Astrocyte (in vitro differentiated cells and primary cell): ENCODE measurements around the gene IST1. TPM values are rescaled to one million over a fixed set of nuclear protein-coding genes. Genes with fewer than 3 reads are reported as not detected.
"Not testable (repeated sequence)": the region's sequence is repeated elsewhere in the genome, so short reads cannot be mapped to it uniquely, and the experiment has no call there.

ENCODE experiments used
- DNase-seq: peaks from one replicate; pipeline ENCODE4 v3.0.0-alpha.2; 2010; ENCODE audit warnings: low read depth
- FAIRE-seq: peaks from 2 replicates; lab custom pipeline; 2011; peaks lifted over from hg19 to GRCh38; lab: Jason Lieb, UNC
- H2AFZ ChIP-seq: 2 replicates; pipeline ENCODE4 v1.6.0; 2012; ENCODE audit warnings: low read depth, low read length, inconsistent platforms
- H3K27ac ChIP-seq: 2 replicates; pipeline ENCODE4 v1.5.1; 2011; ENCODE audit warnings: low read depth, low read length, inconsistent platforms
- H3K27me3 ChIP-seq: 2 replicates; pipeline ENCODE4 v1.6.0; 2011; ENCODE audit warnings: low read length, inconsistent platforms; ENCODE audit not compliant: insufficient read depth
- H3K36me3 ChIP-seq: 2 replicates; pipeline ENCODE4 v1.5.1; 2011; ENCODE audit warnings: low read length, inconsistent platforms; ENCODE audit not compliant: insufficient read depth
- H3K4me1 ChIP-seq: 2 replicates; pipeline ENCODE4 v1.5.1; 2011; ENCODE audit warnings: low read length, inconsistent platforms; ENCODE audit not compliant: insufficient read depth
- H3K4me2 ChIP-seq: 2 replicates; pipeline ENCODE4 v1.6.0; 2012; ENCODE audit warnings: low read length, inconsistent platforms
- H3K4me3 ChIP-seq: 2 replicates; pipeline ENCODE4 v1.5.1; 2011; ENCODE audit warnings: low read depth, mild to moderate bottlenecking, low read length, inconsistent platforms; ENCODE audit not compliant: insufficient read depth
- H3K79me2 ChIP-seq: 2 replicates; pipeline ENCODE4 v1.6.0; 2012; ENCODE audit warnings: mild to moderate bottlenecking, low read length, inconsistent platforms; ENCODE audit not compliant: insufficient read depth
- H3K9ac ChIP-seq: 2 replicates; pipeline ENCODE4 v1.6.0; 2012; ENCODE audit warnings: mild to moderate bottlenecking, low read length, inconsistent platforms
- H3K9me3 ChIP-seq: 2 replicates; pipeline ENCODE4 v1.5.1; 2012; ENCODE audit warnings: low read depth, mild to moderate bottlenecking, low read length, inconsistent platforms; ENCODE audit not compliant: insufficient read depth
- H4K20me1 ChIP-seq: 2 replicates; pipeline ENCODE4 v1.6.0; 2012; ENCODE audit warnings: low read length, inconsistent platforms; ENCODE audit not compliant: insufficient read depth
- H3K27ac Mint-ChIP-seq: one replicate; pipeline ENCODE4 v1.8.0; 2021; ENCODE audit warnings: mild to moderate bottlenecking, mixed read lengths; ENCODE audit not compliant: unreplicated experiment
- H3K27me3 Mint-ChIP-seq: one replicate; pipeline ENCODE4 v1.8.0; 2021; ENCODE audit warnings: low read depth, mixed read lengths; ENCODE audit not compliant: unreplicated experiment
- H3K36me3 Mint-ChIP-seq: one replicate; pipeline ENCODE4 v1.8.0; 2021; ENCODE audit warnings: low read depth, mixed read lengths; ENCODE audit not compliant: unreplicated experiment
- H3K4me1 Mint-ChIP-seq: one replicate; pipeline ENCODE4 v1.8.0; 2021; ENCODE audit warnings: low read depth, mixed read lengths; ENCODE audit not compliant: unreplicated experiment
- H3K4me3 Mint-ChIP-seq: one replicate; pipeline ENCODE4 v1.8.0; 2021; ENCODE audit warnings: mild to moderate bottlenecking, moderate library complexity, mixed read lengths; ENCODE audit not compliant: unreplicated experiment
- H3K9me3 Mint-ChIP-seq: one replicate; pipeline ENCODE4 v1.8.0; 2021; ENCODE audit warnings: mild to moderate bottlenecking, mixed read lengths; ENCODE audit not compliant: unreplicated experiment
- CTCF ChIP-seq: IDR thresholded peaks from 2 replicates; pipeline ENCODE4 v1.5.1; 2011; ENCODE audit warnings: low read depth, mild to moderate bottlenecking, inconsistent platforms, low read length, moderate library complexity; ENCODE audit not compliant: insufficient read depth
- EZH2 ChIP-seq: IDR thresholded peaks from 2 replicates; pipeline ENCODE4 v1.6.1; 2012; ENCODE audit warnings: mild to moderate bottlenecking, low read length, inconsistent platforms; ENCODE audit not compliant: insufficient read depth
- total RNA-seq: library from RNA; stranded (reverse); gene quantifications from 2 replicates; pipeline ENCODE4 v1.2.1, GENCODE V29; 2021

The IST1 gene
- total RNA-seq, 1 donor from 2014 or later = 241 TPM

DNA sequence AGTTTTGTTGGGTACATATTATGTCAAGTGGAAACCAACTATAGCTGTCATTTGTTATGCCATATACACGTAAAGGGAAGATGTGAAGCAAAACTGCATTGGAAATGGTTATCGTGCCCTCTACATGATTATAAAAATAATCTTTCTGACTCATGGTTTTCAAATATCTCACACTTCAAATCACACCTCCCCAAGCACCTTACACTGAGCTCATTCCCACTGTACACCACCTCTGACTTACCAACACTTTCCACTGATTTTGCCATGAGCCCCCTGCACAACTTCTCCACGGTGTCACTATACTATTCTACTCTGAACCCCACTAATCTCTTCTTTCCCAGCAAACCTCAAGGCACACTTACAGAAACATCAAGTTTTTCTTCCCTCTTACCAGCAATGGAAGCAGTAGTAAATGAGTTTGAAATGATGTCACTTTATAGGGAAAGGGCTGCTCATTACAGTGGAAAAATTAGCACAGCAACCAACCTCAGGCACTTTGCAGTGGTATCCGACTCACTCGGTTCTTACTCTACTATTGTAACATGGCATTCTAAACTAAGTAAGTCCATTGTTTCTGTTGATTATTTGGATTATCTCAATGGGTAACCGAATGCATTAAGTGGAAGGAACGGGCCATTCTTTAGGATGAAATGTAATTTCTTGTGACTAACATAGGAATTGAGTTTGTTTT, 30.0 kb upstream of the IST1 start:
- H3K36me3 Mint-ChIP-seq = peaks cover 20% of the 10 kb centered on the region
- H3K27ac Mint-ChIP-seq = no peak overlapping the region
- FAIRE-seq (no peak), DNase-seq (no peak)
- Histone ChIP-seq H3K9me3 (no peaks in the 10 kb centered on the region), H4K20me1 (no peaks in the 10 kb centered on the region), H3K27me3 (no peaks in the 10 kb centered on the region), H3K36me3 (peaks cover 23% of the 10 kb centered on the region), H3K4me3 (no peak overlapping the region), H3K9ac (no peak overlapping the region), H3K4me2 (no peak overlapping the region), H3K79me2 (no peaks in the 10 kb centered on the region), H3K4me1 (no peaks in the 10 kb centered on the region), H3K27ac (no peak overlapping the region), H2AFZ (no peak overlapping the region)
- H3K9me3 Mint-ChIP-seq = no peaks in the 10 kb centered on the region
- no peak overlapping the region for H3K4me3 Mint-ChIP-seq
- no peaks in the 10 kb centered on the region for H3K27me3 Mint-ChIP-seq
- TF ChIP-seq CTCF (no peak), EZH2 (no peak)
- no peaks in the 10 kb centered on the region for H3K4me1 Mint-ChIP-seq

- not testable (repeated sequence) for H3K27me3 ChIP-seq, H3K4me3 ChIP-seq, H3K27me3 Mint-ChIP-seq, H3K27ac Mint-ChIP-seq, H3K27ac ChIP-seq, H4K20me1 ChIP-seq, FAIRE-seq, H2AFZ ChIP-seq, H3K79me2 ChIP-seq, H3K4me2 ChIP-seq, H3K4me3 Mint-ChIP-seq, H3K9me3 Mint-ChIP-seq, H3K4me1 Mint-ChIP-seq, H3K9ac ChIP-seq, H3K4me1 ChIP-seq, H3K9me3 ChIP-seq, DNase-seq
- peaks cover 17% of the 10 kb centered on the region for H3K36me3 Mint-ChIP-seq
- H3K36me3 ChIP-seq = peaks cover 18% of the 10 kb centered on the region
These were observed 28.2 kb upstream of the IST1 start for GRCh38 chr16:71867175-71867574.

DNA sequence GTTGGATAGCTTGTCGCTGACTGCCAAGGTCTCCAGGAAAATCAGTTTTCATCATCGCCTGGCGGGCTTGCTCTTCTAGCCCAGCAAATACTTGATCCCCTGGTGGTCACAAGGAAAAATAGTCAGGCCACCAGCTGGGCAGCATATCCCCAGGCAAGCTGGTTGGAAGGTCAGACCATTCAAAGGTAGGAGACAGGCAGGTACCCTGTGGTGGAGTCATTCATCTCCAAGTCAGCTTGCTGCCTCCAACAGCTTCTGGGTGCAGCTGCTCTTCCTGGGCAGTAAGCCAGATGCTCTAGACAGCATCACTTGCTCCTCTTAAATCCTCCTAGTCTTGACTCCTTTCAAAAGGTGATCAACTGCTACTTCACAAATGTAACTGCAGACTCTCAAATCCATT, 27.4 kb upstream of the IST1 start:
- no peaks in the 10 kb centered on the region for H3K4me1 Mint-ChIP-seq
- Histone ChIP-seq H4K20me1 (no peaks in the 10 kb centered on the region), H3K79me2 (no peaks in the 10 kb centered on the region), H3K9ac (no peak overlapping the region), H2AFZ (no peak overlapping the region), H3K36me3 (peaks cover 14% of the 10 kb centered on the region), H3K9me3 (no peaks in the 10 kb centered on the region), H3K27me3 (no peaks in the 10 kb centered on the region), H3K4me1 (no peaks in the 10 kb centered on the region), H3K4me2 (no peak overlapping the region), H3K27ac (no peak overlapping the region), H3K4me3 (no peak overlapping the region)
- H3K4me3 Mint-ChIP-seq = no peak overlapping the region
- H3K36me3 Mint-ChIP-seq = peaks cover 17% of the 10 kb centered on the region
- no peak for FAIRE-seq
- H3K9me3 Mint-ChIP-seq = no peaks in the 10 kb centered on the region
- H3K27me3 Mint-ChIP-seq = no peaks in the 10 kb centered on the region
- TF ChIP-seq EZH2 = no peak
- no peak for TF ChIP-seq CTCF
- DNase-seq = no peak
- H3K27ac Mint-ChIP-seq = no peak overlapping the region
